DOHH2 (cell line): ENCODE results near the gene ADARB1.

Experiments
- H3F3A ChIP-seq: fragments of 200-600 bp; sonication (generic), shearing (Covaris generic); 2 replicates; pipeline ENCODE4 v1.6.0; 2016; ENCODE audit warnings: antibody characterized with exemption, mild to moderate bottlenecking; ENCODE audit not compliant: control insufficient read depth, insufficient read depth
- H3K27ac ChIP-seq: fragments of 200-600 bp; sonication (generic); 2 replicates; pipeline ENCODE4 v1.5.1; 2014; ENCODE audit warnings: low read depth, mild to moderate bottlenecking, low read length, moderate library complexity
- H3K27me3 ChIP-seq: fragments of 200-600 bp; sonication (generic); 2 replicates; pipeline ENCODE4 v1.6.1; 2014; ENCODE audit warnings: mild to moderate bottlenecking, low read length, mixed read lengths; ENCODE audit not compliant: control insufficient read depth
- H3K36me3 ChIP-seq: fragments of 200-600 bp; sonication (generic); 2 replicates; pipeline ENCODE4 v1.6.1; 2014; ENCODE audit warnings: mild to moderate bottlenecking, low read length, moderate library complexity, mixed read lengths; ENCODE audit not compliant: control insufficient read depth
- H3K4me1 ChIP-seq: fragments of 200-600 bp; sonication (generic); 2 replicates; pipeline ENCODE4 v1.6.1; 2014; ENCODE audit warnings: mild to moderate bottlenecking, low read length, mixed read lengths; ENCODE audit not compliant: control insufficient read depth
- H3K4me2 ChIP-seq: fragments of 200-600 bp; sonication (generic); 2 replicates; pipeline ENCODE4 v1.6.0; 2014; ENCODE audit warnings: mild to moderate bottlenecking, low read length, moderate library complexity
- H3K4me3 ChIP-seq: fragments of 200-600 bp; sonication (generic); 2 replicates; pipeline ENCODE4 v1.5.1; 2014; ENCODE audit warnings: mild to moderate bottlenecking, low read length, mixed read lengths
- H3K79me2 ChIP-seq: fragments of 200-600 bp; sonication (generic); 2 replicates; pipeline ENCODE4 v1.6.1; 2014; ENCODE audit warnings: mild to moderate bottlenecking, low read length, mixed read lengths; ENCODE audit not compliant: control insufficient read depth
- H3K9me2 ChIP-seq: fragments of 200-600 bp; sonication (generic); replicated peaks from 2 replicates; pipeline ENCODE4 v1.6.1; 2014; ENCODE audit warnings: mild to moderate bottlenecking, low read length, mixed read lengths; ENCODE audit not compliant: control insufficient read depth
- H3K9me3 ChIP-seq: fragments of 200-600 bp; sonication (generic); 2 replicates; pipeline ENCODE4 v1.6.1; 2014; ENCODE audit warnings: antibody characterized with exemption, low read length, mixed read lengths; ENCODE audit not compliant: control insufficient read depth, insufficient read depth
- H4K20me1 ChIP-seq: fragments of 200-600 bp; sonication (generic); 2 replicates; pipeline ENCODE4 v1.6.0; 2014; ENCODE audit warnings: low read depth, mild to moderate bottlenecking, antibody characterized with exemption, low read length, moderate library complexity; ENCODE audit not compliant: control insufficient read depth, insufficient read depth
- CTCF ChIP-seq: fragments of 200-600 bp; sonication (generic); IDR thresholded peaks from one replicate; pipeline ENCODE4 v1.5.1; 2014; ENCODE audit warnings: antibody characterized with exemption, mild to moderate bottlenecking, low read depth, low read length; ENCODE audit not compliant: poor library complexity, severe bottlenecking
- EZH2phosphoT487 ChIP-seq: fragments of 200-600 bp; sonication (generic); IDR thresholded peaks from 2 replicates; pipeline ENCODE4 v1.6.1; 2017; ENCODE audit warnings: borderline replicate concordance, mild to moderate bottlenecking, antibody characterized with exemption, low read length, moderate library complexity, mixed read lengths

Gene ADARB1

GRCh38 chr21:45200581-45201296 lies 126.4 kb downstream of the ADARB1 start:
- no peaks in the 10 kb centered on the region for H3K9me2 ChIP-seq
- H4K20me1 ChIP-seq: no peaks in the 10 kb centered on the region
- no peaks in the 10 kb centered on the region for H3F3A ChIP-seq
- H3K79me2 ChIP-seq: no peaks in the 10 kb centered on the region
- no peak for TF ChIP-seq CTCF
- no peak overlapping the region for H3K4me3 ChIP-seq
- no peak overlapping the region for H3K4me2 ChIP-seq
- no peaks in the 10 kb centered on the region for H3K4me1 ChIP-seq
- no peaks in the 10 kb centered on the region for H3K36me3 ChIP-seq
- no peak overlapping the region for H3K27ac ChIP-seq
- H3K27me3 ChIP-seq: no peaks in the 10 kb centered on the region
- no peaks in the 10 kb centered on the region for H3K9me3 ChIP-seq

- H3K9me2 ChIP-seq: no peaks in the 10 kb centered on the region
- H3K4me1 ChIP-seq: no peaks in the 10 kb centered on the region
- no peaks in the 10 kb centered on the region for H3K27me3 ChIP-seq
- H3K4me3 ChIP-seq: no peak overlapping the region
- H3K4me2 ChIP-seq: no peak overlapping the region
- no peaks in the 10 kb centered on the region for H3K36me3 ChIP-seq
- no peaks in the 10 kb centered on the region for H3K79me2 ChIP-seq
- no peaks in the 10 kb centered on the region for H4K20me1 ChIP-seq
- TF ChIP-seq EZH2phosphoT487 (no peak), CTCF (no peak)
- no peaks in the 10 kb centered on the region for H3F3A ChIP-seq
- H3K9me3 ChIP-seq: no peaks in the 10 kb centered on the region
- no peak overlapping the region for H3K27ac ChIP-seq
Observed at GRCh38 chr21:45202344-45202743, 128.0 kb downstream of the ADARB1 start.

- H3K4me2 ChIP-seq: no peak overlapping the region
- H3K79me2 ChIP-seq: no peaks in the 10 kb centered on the region
- H3K27ac ChIP-seq: no peak overlapping the region
- no peaks in the 10 kb centered on the region for H3K4me1 ChIP-seq
- no peaks in the 10 kb centered on the region for H3K36me3 ChIP-seq
- no peaks in the 10 kb centered on the region for H3K9me2 ChIP-seq
- no peaks in the 10 kb centered on the region for H3K27me3 ChIP-seq
- TF ChIP-seq CTCF (no peak), EZH2phosphoT487 (no peak)
- no peaks in the 10 kb centered on the region for H4K20me1 ChIP-seq
- no peak overlapping the region for H3K4me3 ChIP-seq
- H3K9me3 ChIP-seq: no peaks in the 10 kb centered on the region
- no peaks in the 10 kb centered on the region for H3F3A ChIP-seq
Observed at GRCh38 chr21:45202889-45203288, 128.5 kb downstream of the ADARB1 start.
